GM15510 (cell line): ENCODE results near the gene FCRL6.

Experiments
- POLR2A ChIP-seq: IDR thresholded peaks from 3 replicates; pipeline ENCODE4 v1.6.1; 2011; ENCODE audit warnings: borderline replicate concordance; ENCODE audit not compliant: insufficient read length; ENCODE audit errors: extremely low read depth

FCRL6 gene

GRCh38 chr1:159841749-159842148 is 39.6 kb downstream of the FCRL6 start:
- TF ChIP-seq POLR2A: no peak

DNA sequence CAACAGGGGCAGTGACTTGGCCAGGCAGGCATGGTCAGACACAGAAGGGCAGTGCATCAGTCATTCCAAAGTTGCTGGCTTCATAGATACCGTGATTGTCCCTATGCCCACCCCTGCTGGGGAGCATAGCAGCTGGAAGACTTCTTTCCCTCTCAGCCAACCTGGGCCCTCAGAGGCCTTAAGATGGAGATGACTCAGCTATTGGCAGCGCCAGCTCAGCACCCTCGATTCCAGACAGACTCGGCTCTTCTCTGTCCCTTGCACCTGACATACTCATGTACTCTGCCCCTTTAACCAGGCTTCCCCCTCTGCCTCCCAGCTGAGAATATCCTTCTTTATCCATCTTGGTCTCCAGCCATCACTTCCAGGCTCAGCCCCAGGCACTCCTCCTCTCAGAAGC is 41.3 kb downstream of the FCRL6 start:
- no peak for TF ChIP-seq POLR2A

DNA sequence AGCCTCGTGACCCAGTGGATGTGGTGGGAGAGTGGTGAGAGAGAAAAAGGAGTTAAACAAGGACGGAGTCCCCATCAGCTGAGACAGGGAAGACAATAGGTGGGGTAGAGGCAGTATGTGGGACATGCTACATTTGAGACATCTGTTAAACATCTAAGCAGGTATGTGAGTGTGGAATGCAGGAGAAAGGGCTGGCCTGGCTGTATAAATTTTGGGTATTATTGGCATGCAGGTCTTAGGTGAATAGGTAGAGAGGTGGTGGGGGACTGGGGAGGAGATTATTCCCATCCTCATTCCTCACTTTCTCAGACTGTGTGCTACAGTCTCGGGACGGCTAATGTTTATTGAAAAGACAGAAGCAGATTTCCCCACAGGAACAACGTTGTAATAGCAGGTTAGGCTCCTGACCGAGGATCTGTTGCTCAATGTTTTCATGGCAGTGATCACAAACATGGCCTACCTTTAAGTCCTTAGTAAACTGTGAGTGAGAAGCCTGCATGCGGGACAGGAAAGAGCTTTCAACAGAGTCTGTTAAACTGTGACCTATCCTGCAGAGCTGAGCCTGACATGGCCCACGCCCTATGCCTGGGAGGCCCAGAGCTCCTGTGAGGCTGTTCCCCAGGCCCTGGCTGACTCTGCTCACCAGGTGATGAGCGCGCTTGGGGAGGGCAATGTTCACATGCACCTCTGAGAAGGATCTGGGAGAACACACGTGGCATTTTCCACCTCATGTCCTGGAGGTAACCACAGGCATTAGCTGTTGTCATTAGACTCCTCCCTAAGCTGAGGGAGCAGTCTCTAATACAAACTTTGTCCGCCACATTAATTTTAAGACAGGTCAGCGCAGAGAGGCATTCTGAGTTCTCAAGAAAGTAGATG is 43.8 kb downstream of the FCRL6 start:
- TF ChIP-seq POLR2A: no peak

DNA sequence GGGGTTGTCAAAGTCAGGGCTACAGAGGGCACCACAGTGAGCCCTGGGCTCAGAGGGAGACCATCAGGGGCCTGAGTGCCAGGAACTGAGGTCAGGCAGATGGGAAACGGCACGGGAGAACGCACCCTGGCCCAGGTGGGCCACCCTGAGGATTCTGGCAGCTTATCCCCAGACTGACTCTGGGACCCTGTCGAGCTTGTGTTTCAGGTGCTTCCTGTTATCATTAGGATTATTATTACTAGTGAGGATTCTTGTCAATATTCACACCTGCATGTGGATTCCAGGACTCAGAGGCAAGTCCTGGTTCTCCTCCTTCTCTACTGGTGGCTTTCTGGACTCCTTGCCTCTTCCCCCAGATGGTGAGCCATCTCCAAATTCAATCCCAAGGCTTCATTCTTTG is 45.1 kb downstream of the FCRL6 start:
- no peak for TF ChIP-seq POLR2A

GRCh38 chr1:159848326-159848725 is 46.2 kb downstream of the FCRL6 start:
- TF ChIP-seq POLR2A: no peak

DNA sequence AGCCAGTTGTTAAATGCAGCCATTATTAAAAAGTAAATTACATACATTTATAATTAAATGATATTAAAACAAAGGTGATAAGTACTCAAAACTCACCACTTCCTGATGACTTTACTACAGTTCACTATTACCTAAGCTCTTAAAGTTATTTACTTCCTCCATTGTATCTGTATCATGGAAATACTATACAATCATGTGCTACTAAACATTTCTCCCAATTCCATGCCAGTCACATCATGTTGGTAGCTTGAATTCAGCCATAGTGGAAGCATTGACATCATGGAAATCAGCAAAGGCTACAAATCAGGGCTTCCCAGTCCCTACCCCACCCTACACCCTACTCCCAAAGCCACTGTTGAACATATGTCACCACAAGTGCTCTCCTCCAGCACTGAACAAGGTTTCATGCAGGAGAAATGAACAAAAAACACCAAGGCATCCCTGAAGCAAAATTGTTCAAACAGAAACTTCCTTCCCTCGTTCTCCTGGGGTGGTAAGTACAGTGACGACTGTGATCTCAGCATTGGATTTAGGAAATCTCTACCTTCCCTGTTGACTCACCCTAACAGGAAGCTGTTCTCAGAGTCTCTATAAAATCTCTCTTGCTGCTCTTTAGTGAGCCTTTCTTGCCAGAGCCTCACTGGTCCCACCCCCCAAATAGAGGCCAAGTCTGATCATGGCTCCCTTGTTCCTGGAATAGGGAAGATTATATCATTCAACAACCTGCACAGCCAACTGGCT is 47.6 kb downstream of the FCRL6 start:
- no peak for TF ChIP-seq POLR2A

- no peak for TF ChIP-seq POLR2A
These were observed 49.2 kb downstream of the FCRL6 start for GRCh38 chr1:159851407-159851806.

- TF ChIP-seq POLR2A: no peak
These were observed 51.4 kb downstream of the FCRL6 start for GRCh38 chr1:159853417-159854115.

- no peak for TF ChIP-seq POLR2A
These were observed 52.0 kb downstream of the FCRL6 start for GRCh38 chr1:159854116-159854692.

DNA sequence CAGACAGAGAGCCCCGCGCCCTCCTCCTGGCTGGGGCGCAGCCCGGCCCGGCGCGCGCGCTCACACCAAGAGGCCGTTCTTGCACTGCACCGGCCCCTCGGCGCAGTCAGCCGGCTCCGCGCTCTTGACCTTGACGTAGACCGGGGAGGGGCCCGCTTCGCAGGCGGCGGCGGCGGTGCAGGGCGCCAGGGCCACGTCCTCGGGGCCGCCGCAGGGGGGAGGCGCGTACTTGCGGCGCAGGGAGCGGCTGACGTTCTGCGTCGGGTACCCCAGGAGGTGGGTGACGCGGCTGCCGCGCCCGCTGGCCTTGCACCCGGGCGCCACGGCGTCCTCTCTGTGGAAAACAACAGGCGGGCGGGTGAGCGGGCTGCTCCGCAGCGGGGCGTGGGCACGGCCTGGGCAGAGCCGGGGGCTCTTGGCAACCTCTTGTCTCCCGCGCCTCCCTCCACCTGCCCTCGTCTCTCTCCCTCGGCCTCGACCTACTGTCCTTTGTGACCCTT is 52.6 kb downstream of the FCRL6 start:
- TF ChIP-seq POLR2A: no peak

DNA sequence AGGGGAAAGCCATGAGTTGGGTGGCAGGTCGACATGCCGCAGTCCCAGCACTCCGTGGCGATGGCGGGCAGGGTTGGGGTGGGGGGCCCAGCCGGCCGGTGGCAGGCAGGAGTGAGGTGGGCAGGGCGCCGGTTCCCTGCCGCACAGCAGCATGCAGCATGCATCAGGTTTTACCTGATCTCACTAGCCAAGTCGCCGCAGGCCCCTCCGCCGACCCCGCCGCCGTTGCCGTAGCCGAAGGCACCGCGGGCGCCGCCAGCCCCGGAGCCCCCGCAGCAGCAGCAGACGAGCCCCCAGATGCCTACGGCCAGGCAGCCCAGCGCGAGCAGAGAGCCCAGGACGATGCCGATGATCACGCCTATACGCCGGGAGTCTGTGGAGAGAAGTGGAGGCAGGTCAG is 53.5 kb downstream of the FCRL6 start:
- no peak for TF ChIP-seq POLR2A

GRCh38 chr1:159856576-159856975 is 54.4 kb downstream of the FCRL6 start:
- no peak for TF ChIP-seq POLR2A

DNA sequence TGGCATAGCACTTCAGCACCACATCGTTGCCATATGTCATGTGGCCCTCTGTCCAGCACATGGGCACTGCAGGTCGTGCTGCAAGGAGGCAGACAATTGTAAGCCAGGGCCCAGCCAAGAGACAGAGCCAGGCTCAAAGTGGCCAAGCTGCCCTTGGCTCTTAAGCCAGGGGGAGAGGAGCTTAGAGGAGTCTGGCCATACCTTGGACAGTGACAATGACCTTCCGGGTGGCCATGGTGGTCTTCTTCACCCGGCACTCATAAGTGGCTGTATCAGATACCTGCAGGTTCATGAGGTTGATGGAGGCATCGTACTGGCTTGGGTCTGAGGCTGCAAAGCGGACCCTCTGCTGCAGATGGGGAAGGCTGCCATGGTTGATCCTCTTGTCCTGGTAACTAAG is 55.7 kb downstream of the FCRL6 start:
- TF ChIP-seq POLR2A: no peak

DNA sequence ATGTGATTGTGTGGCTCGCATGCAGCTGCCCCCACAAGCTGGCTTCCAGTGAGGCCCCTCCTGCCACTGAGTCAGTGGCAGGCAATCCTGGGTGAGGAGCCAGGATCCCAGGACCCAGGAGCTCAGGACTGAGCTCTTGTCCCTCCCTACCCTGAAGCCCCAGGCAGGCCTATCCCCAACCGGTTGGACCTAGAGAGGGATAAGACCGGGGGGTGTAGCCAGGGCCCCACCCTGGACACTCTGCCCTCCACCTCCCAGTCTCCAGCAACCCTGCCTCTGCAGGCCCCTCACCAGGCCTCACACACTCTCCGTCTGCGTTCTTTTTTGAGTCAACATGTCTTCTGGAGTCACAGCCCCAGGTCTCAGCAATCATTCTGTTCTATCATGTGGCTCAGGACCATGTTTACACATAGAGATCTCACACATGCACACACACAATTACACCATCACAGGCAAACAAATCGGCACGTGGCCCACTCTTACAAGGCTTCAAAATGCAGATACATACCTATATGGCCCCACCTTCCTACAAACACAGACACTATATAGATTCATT is 57.7 kb downstream of the FCRL6 start:
- TF ChIP-seq POLR2A: no peak
